GM12873 (cell line): ENCODE measurements around the gene ACTL8.

ENCODE experiments used
- TF ChIP-seq, protein P1 (sequence below): IDR thresholded peaks from 2 replicates; pipeline ENCODE4 v1.5.1; 2012; ENCODE audit warnings: low read depth, mild to moderate bottlenecking, moderate library complexity, low read length, control low read depth; ENCODE audit not compliant: insufficient read depth; ENCODE audit errors: missing control alignments

ACTL8 gene

GRCh38 chr1:17762313-17762712 is 7.2 kb downstream of the ACTL8 start:
- TF ChIP-seq, protein P1, sequence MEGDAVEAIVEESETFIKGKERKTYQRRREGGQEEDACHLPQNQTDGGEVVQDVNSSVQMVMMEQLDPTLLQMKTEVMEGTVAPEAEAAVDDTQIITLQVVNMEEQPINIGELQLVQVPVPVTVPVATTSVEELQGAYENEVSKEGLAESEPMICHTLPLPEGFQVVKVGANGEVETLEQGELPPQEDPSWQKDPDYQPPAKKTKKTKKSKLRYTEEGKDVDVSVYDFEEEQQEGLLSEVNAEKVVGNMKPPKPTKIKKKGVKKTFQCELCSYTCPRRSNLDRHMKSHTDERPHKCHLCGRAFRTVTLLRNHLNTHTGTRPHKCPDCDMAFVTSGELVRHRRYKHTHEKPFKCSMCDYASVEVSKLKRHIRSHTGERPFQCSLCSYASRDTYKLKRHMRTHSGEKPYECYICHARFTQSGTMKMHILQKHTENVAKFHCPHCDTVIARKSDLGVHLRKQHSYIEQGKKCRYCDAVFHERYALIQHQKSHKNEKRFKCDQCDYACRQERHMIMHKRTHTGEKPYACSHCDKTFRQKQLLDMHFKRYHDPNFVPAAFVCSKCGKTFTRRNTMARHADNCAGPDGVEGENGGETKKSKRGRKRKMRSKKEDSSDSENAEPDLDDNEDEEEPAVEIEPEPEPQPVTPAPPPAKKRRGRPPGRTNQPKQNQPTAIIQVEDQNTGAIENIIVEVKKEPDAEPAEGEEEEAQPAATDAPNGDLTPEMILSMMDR, result no peak

- TF ChIP-seq, protein P1, result no peak
Measured at GRCh38 chr1:17763417-17763816, 8.3 kb downstream of the ACTL8 start.

- TF ChIP-seq, protein P1, result no peak
Measured at GRCh38 chr1:17763995-17764394, 8.9 kb downstream of the ACTL8 start.

- TF ChIP-seq, protein P1, result no peak
Measured at GRCh38 chr1:17764591-17764990, 9.5 kb downstream of the ACTL8 start.

DNA sequence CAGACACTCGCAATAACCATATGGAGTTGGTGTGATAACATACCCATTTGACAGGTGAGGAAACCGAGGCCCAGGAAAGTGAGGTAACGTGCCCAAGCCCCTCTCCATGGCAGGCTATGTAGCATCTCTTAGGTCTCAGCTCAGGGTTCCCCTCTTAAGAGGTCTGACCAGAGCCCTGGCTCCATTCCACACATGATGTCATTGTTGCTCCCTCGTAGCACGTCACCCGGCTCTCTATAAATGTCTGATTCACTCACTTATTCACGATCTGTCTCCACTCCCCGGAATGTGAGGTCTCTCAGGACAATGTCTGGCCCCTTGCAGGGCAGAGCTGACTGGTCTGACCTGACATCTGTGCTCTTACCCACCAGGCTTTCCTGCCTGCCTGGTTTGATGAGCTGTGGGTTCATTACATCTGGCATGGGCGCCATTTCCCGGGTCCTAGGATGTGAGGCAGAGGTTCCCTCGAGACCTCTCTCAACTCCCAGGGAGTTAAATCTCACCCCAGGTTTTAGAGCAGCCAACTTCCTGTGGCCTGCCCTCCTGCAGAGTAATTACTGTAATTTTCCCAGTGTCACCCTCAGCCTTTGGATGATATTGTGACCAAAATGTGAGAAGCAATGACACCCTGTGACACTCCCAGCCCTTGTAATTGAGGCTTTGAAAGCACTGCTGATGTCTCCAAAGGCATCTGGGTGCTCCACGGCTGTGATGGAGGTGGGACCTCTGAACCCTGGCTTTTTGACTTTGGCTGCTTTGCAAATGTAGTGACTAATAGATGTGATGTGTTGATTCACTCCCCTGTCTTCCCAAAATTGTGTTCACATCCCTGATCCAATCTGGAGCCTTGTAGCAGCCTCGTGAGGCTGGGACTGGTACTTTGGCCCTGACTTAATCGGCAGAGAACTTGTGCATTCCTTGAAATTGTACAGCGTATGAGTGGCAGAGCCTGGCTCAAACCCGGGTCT is 10.6 kb downstream of the ACTL8 start:
- TF ChIP-seq, protein P1, result no peak

DNA sequence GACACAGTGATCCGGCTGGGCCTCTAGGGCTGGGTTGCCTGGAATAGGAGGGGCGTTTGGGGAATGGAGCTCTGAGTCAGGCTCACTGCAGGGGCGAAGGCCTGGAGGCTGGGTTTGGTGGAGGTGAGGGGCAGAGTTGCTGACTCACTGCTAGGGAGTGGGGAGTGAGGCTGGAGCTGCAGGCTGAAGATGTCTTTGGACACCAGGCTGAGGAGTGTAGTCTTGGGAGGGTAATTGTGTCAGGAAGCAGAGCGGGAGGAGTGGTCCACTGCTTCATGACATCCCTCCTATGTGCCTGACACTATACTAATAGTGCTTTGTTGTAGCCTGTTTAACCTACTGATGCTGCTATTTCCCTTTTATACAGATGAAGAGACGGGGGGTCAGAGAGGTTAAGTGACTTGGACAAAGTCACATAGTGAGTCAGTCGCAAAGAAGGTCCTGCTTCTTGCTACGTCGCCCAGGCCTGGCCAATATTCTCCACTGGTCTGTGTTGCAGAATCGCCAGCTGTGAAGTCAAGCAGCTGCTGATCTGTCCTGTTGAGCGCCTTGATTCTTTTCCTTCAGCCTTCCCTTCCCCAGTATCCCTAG is 13.6 kb downstream of the ACTL8 start:
- TF ChIP-seq, protein P1, result no peak

DNA sequence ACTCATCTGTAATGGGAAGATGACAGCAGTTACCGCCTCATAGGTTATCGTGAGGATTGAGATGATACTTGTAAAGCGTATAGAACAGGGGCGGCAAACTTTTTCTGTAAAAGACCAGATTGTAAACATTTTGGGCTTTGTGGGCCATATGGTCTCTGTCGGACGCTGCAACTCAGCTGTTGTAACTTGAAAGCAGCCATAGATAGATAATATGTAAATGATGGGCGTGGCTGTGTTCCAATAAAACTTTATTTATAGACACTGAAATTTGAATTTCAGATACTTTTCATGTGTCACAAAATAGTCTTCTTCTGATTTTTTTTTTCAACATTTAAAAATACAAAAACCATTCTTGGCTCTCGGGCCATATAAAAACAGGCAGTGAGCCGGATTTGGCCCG is 15.8 kb downstream of the ACTL8 start:
- TF ChIP-seq, protein P1, result no peak
